WI38 (cell line): ENCODE results near the gene BIVM.

ENCODE experiments used
- H3K4me3 ChIP-seq: 2 replicates; pipeline ENCODE4 v1.5.1; 2011; ENCODE audit warnings: low read depth, mild to moderate bottlenecking, control low read depth, low read length
- TF ChIP-seq, protein P1 (sequence below): IDR thresholded peaks from 2 replicates; pipeline ENCODE4 v1.5.1; 2012; ENCODE audit warnings: low read depth, mild to moderate bottlenecking, control low read depth, low read length

BIVM gene

DNA sequence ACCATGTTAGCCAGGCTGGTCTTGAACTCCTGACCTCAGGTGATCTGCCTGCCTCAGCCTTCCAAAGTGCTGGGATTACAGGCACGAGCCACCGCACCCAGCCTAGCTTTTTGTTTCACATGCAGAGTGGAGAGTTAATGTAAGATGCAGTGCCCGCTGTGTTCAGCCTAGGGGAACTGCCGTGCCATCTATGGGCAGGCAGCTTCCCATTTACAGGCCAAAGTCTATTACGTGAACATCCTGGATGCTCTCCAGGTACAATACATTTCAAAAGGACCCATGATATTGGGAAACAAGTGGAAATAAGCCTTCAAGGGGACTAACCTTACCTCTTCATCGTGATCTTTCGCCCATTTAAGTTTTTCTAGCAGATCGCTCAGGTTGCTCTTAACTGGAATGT, 10.2 kb upstream of the BIVM start:
- no peak overlapping the region for H3K4me3 ChIP-seq
- TF ChIP-seq, protein P1, sequence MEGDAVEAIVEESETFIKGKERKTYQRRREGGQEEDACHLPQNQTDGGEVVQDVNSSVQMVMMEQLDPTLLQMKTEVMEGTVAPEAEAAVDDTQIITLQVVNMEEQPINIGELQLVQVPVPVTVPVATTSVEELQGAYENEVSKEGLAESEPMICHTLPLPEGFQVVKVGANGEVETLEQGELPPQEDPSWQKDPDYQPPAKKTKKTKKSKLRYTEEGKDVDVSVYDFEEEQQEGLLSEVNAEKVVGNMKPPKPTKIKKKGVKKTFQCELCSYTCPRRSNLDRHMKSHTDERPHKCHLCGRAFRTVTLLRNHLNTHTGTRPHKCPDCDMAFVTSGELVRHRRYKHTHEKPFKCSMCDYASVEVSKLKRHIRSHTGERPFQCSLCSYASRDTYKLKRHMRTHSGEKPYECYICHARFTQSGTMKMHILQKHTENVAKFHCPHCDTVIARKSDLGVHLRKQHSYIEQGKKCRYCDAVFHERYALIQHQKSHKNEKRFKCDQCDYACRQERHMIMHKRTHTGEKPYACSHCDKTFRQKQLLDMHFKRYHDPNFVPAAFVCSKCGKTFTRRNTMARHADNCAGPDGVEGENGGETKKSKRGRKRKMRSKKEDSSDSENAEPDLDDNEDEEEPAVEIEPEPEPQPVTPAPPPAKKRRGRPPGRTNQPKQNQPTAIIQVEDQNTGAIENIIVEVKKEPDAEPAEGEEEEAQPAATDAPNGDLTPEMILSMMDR: no peak

DNA sequence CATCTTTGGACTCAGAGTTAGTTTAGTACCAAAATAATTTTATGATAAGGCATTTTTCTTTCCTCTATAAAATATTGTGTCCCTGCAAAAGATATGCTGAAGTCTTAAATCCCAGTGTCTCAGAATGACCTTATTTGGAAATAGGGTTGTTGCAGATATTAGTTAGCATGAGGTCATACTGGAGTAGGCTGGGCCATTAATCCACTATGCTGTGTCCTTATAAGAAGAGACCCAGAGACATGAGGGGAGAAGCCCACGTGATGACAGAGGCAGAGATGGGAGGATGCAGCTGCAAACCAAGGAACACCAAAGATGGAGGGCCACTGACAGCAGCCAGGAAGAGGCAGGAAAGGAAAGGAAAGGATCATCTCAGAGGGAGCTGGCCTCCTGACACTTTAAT, 6.5 kb upstream of the BIVM start:
- TF ChIP-seq, protein P1: no peak
- no peak overlapping the region for H3K4me3 ChIP-seq

DNA sequence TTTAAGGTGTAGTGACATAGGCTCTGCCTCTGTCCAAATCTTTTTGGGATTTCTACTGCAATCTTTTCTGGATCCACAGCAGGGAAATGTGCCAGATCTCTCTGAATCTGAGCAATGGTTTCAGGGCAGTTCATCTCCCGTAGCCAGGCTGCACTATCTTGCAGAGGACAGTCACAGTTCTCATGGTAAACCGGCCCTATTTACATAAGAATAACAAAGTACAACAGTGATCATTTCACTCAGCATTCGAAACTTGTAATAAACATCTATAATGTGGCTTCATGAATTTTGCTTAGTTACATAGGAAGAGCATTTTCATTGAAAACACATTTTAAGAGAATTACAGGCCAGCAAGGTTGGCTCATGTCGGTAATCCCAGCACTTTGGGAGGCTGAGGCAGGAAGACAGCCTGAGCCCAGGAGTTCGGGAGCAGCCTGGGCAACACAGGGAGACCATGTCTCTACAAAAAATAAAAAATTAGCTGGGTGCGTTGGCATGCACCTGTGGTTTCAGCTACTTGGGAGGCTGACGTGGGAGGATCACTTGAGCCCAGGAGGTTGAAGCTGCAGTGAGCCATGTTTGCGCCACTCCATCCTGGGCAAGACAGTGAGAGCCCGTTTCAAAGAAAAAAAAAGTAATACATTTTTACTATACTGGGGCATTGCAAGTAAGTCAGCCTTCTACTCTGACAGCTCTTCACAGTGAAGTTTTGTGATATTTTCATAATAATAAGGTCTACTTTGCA, 5.1 kb upstream of the BIVM start:
- no peak overlapping the region for H3K4me3 ChIP-seq
- TF ChIP-seq, protein P1: no peak

DNA sequence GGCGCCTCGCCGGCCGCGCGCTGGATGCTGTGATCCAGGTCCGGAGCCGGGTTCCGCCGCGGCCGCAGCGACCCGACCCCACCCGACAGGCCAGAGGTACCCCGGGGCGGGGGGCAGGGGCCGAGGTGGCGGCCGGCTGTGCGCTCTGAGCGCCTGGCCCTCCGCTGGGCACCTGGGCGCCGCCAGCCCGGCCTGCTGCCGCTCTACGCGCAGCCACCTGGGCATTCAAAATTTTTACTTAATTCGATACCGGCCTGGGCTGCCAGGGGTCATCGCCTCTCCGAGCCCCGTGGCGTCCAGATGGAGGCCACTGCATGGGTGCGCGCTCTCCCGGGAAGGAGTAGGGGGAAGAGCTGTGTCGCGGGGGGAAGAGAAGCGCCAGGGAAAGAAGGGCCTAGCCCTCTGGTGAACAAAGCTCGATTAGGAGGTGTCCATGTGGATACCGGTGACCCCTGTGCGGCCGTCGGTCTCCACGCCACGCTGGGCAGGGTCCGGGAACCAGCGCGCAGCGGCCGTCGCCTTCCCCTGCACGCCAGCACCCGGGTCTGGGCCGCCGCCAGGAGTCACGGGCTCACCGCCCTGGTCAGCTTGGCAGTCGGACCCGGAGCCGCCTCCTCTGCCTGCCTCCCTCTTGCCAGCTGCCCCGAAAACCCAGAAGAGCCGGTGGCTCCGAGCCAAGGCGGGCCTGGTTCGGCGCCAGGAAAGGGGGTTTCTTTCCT, 666 bp downstream of the BIVM start:
- TF ChIP-seq, protein P1: no peak
- H3K4me3 ChIP-seq: peak overlapping the region; percentile 87

- TF ChIP-seq, protein P1: peak; percentile 82
- peak overlapping the region; percentile 87 for H3K4me3 ChIP-seq
Measured at GRCh38 chr13:102800145-102801041, 1.5 kb downstream of the BIVM start.

DNA sequence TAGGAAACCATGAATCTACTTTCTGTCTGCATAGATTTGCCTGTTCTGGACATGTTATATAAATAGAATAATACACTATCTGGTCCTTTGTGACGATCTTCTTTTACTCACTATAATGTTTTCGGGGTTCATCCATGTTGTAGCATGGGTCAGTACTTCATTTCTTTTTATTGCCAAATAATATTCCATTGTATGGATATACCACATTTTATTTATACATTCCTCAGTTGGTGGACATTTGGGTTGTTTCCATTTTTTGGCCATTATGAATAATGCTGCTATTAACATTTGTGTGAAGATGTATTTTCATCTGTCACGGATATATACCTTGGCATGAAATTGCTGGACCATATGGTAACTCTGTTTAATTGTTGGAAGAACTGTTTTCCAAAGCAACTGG, 6.8 kb downstream of the BIVM start:
- H3K4me3 ChIP-seq: no peak overlapping the region
- TF ChIP-seq, protein P1: no peak
